ENCODE data around the gene TMCC3. TPM values are rescaled to one million over a fixed set of nuclear protein-coding genes. Genes with fewer than 3 reads are reported as not detected.

The TMCC3 gene
- total and polyA plus RNA-seq, 7 donors = 10.6 to 61.6 (median 21.2) TPM

GRCh38 chr12:94622475-94622874, 27.9 kb downstream of the TMCC3 start:
- peaks cover 54% of the 10 kb centered on the region for H3K4me1 ChIP-seq
- H3K9me3 ChIP-seq = no peaks in the 10 kb centered on the region
- no peaks in the 10 kb centered on the region for H3K27me3 ChIP-seq (ENCODE audit: insufficient read depth in 3 of 3, low read length in 2 of 3)
- H3K4me3 ChIP-seq = peak overlapping the region; percentile 37
- ATAC-seq = peak in 1 of 4 donors; percentile 31
- 7 to 12% (median 8%) methylated on average over 4 of the region's 4 CpGs for WGBS, 3 donors
- no peak for DNase-seq
- peak overlapping the region; percentile 56 for H3K27ac ChIP-seq
- H3K36me3 ChIP-seq (ENCODE audit: insufficient read depth in 1 of 2, low read depth in 1 of 2) = no peaks in the 10 kb centered on the region
- TF ChIP-seq CTCF (IDR thresholded peaks at IDR 0.05) = no peak
- intact Hi-C loops (cut with DNase I) = no loop called here

- no peak for TF ChIP-seq CTCF (IDR thresholded peaks at IDR 0.05)
- DNase-seq (no peak), ATAC-seq (peak; percentile 44 to 57 (median 54))
- H3K4me1 ChIP-seq = peaks cover 61% of the 10 kb centered on the region
- WGBS, 3 donors = 31 to 38% (median 37%) methylated on average over 7 of the region's 7 CpGs
- no peaks in the 10 kb centered on the region for H3K9me3 ChIP-seq
- no peaks in the 10 kb centered on the region for H3K27me3 ChIP-seq (ENCODE audit: insufficient read depth in 3 of 3, low read length in 2 of 3)
- H3K27ac ChIP-seq = peak overlapping the region; percentile 56
- H3K4me3 ChIP-seq = peak overlapping the region; percentile 37
- H3K36me3 ChIP-seq (ENCODE audit: insufficient read depth in 1 of 2, low read depth in 1 of 2) = no peaks in the 10 kb centered on the region
- intact Hi-C loops (cut with DNase I) = no loop called here
Measured at GRCh38 chr12:94621662-94622359, 28.5 kb downstream of the TMCC3 start.

GRCh38 chr12:94620621-94621020, 29.7 kb downstream of the TMCC3 start:
- Histone ChIP-seq H3K27me3 (ENCODE audit: insufficient read depth in 3 of 3, low read length in 2 of 3) (no peaks in the 10 kb centered on the region), H3K9me3 (no peaks in the 10 kb centered on the region), H3K27ac (peak overlapping the region; percentile 56), H3K4me1 (peaks cover 73% of the 10 kb centered on the region), H3K4me3 (no peak overlapping the region), H3K36me3 (ENCODE audit: insufficient read depth in 1 of 2, low read depth in 1 of 2) (no peaks in the 10 kb centered on the region)
- DNase-seq (no peak), ATAC-seq (no peak)
- no peak for TF ChIP-seq CTCF (IDR thresholded peaks at IDR 0.05)
- intact Hi-C loops (cut with DNase I) = no loop called here
- whole genome bisulfite sequencing, 3 donors = 94 to 95% (median 94%) methylated on average over 3 of the region's 3 CpGs

GRCh38 chr12:94618995-94619695, 31.2 kb downstream of the TMCC3 start:
- H3K36me3 ChIP-seq (ENCODE audit: insufficient read depth in 1 of 2, low read depth in 1 of 2) = no peaks in the 10 kb centered on the region
- TF ChIP-seq CTCF (IDR thresholded peaks at IDR 0.05) = no peak
- ATAC-seq (no peak), DNase-seq (no peak)
- no peaks in the 10 kb centered on the region for H3K9me3 ChIP-seq
- no peak overlapping the region for H3K4me3 ChIP-seq
- H3K4me1 ChIP-seq = peaks cover 87% of the 10 kb centered on the region
- peak overlapping the region; percentile 89 for H3K27ac ChIP-seq
- H3K27me3 ChIP-seq (ENCODE audit: insufficient read depth in 3 of 3, low read length in 2 of 3) = no peaks in the 10 kb centered on the region
- WGBS, 3 donors = 71 to 83% (median 74%) methylated on average over 6 of the region's 6 CpGs
- intact Hi-C loops (cut with DNase I) = loop anchor here in 1 of 2 donors (5.0 kb wide), 1 partner anchor 33 kb away; the partner anchor contains the start of gene TMCC3
